ENCODE data around the gene CD36. TPM values are rescaled to one million over a fixed set of nuclear protein-coding genes. Genes with fewer than 3 reads are reported as not detected.

Gene CD36
- total and polyA plus RNA-seq, 2 donors (not counting 3 experiments of a cell fraction or from before 2014, with no cell fraction given): 0.58 to 0.87 TPM

DNA sequence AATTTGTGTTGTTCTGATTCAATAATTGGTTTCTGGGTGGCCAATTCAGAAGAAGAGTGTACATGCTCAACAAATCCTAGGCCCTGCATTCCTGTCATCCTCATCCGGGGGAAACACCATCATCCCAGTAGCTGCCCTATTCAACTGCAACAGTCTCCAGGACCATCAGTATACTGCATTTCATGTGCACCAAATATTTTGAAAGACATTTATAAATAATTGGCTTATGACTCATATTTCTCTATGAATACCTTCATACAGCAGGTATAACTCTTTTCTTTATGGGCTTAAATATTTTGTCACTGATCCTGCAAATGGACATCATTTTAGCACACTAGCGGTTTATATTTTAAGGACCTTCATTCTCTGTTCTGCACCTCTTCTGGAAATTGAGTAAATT lies 38.0 kb downstream of the CD36 start:
- no peak overlapping the region for H3K27ac ChIP-seq (ENCODE audit: insufficient read depth, low read depth, low read length)
- DNase-seq (ENCODE audit: low read depth, low spot score) (no peak), FAIRE-seq (no peak)
- no peak overlapping the region for H3K9ac ChIP-seq (replicated peaks; ENCODE audit: extremely low read depth, insufficient read depth, low read length)
- no TSS peak for BruUV-seq (replicated peaks)
- no peaks in the 10 kb centered on the region for H3K36me3 ChIP-seq (ENCODE audit: control insufficient read depth in 2 of 2, extremely low read depth in 1 of 2, insufficient read depth in 2 of 2, low read length in 2 of 2)
- TF ChIP-seq POLR2A (IDR thresholded peaks at IDR 0.05; ENCODE audit: low read depth, low read length) (no peak), JUN (IDR thresholded peaks at IDR 0.05; ENCODE audit: borderline replicate concordance, insufficient read depth, insufficient read length, low read depth) (no peak), EZH2 (IDR thresholded peaks at IDR 0.05; ENCODE audit: borderline replicate concordance, low read depth, low read length, severe bottlenecking) (no peak), POLR2AphosphoS5 (IDR thresholded peaks at IDR 0.05; ENCODE audit: insufficient read depth, low read depth, low read length) (no peak), FOS (IDR thresholded peaks at IDR 0.05; ENCODE audit: borderline replicate concordance, insufficient read depth, low read length) (no peak), MYC (IDR thresholded peaks at IDR 0.05; ENCODE audit: low read depth, low read length) (no peak), GATA2 (IDR thresholded peaks at IDR 0.05; ENCODE audit: insufficient read depth, insufficient read length, low read depth, low read length) (no peak)
- TF ChIP-seq, protein P1, sequence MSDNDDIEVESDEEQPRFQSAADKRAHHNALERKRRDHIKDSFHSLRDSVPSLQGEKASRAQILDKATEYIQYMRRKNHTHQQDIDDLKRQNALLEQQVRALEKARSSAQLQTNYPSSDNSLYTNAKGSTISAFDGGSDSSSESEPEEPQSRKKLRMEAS (IDR thresholded peaks at IDR 0.05; ENCODE audit: insufficient read depth, insufficient read length): no peak
- TF ChIP-seq, protein P2, sequence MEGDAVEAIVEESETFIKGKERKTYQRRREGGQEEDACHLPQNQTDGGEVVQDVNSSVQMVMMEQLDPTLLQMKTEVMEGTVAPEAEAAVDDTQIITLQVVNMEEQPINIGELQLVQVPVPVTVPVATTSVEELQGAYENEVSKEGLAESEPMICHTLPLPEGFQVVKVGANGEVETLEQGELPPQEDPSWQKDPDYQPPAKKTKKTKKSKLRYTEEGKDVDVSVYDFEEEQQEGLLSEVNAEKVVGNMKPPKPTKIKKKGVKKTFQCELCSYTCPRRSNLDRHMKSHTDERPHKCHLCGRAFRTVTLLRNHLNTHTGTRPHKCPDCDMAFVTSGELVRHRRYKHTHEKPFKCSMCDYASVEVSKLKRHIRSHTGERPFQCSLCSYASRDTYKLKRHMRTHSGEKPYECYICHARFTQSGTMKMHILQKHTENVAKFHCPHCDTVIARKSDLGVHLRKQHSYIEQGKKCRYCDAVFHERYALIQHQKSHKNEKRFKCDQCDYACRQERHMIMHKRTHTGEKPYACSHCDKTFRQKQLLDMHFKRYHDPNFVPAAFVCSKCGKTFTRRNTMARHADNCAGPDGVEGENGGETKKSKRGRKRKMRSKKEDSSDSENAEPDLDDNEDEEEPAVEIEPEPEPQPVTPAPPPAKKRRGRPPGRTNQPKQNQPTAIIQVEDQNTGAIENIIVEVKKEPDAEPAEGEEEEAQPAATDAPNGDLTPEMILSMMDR (IDR thresholded peaks at IDR 0.05; ENCODE audit: extremely low read depth in 1 of 2, insufficient read depth in 1 of 2, low read depth in 1 of 2, low read length in 2 of 2): no peak
- H3K27me3 ChIP-seq (ENCODE audit: control insufficient read depth in 2 of 2, insufficient read depth in 2 of 2, low read length in 2 of 2): no peaks in the 10 kb centered on the region
- no peak overlapping the region for H3K4me3 ChIP-seq (replicated peaks in 1 of 3; ENCODE audit: insufficient read depth in 1 of 3, low read depth in 1 of 3, low read length in 3 of 3)
- no peak overlapping the region for H3K4me2 ChIP-seq (ENCODE audit: insufficient read depth, low read length)
- H2AFZ ChIP-seq (ENCODE audit: low read depth, low read length): no peak overlapping the region
- no peaks in the 10 kb centered on the region for H3K9me3 ChIP-seq (replicated peaks; ENCODE audit: control insufficient read depth, insufficient read depth, low read length)
- H3K4me1 ChIP-seq (ENCODE audit: control insufficient read depth, extremely low read depth, insufficient read depth, low read length): no peaks in the 10 kb centered on the region
- dilution Hi-C loops (cut with MboI; ENCODE audit: extremely low pct_ligation_motif_present, low sequenced_read_pairs): no loop called here
- CTCF ChIA-PET: interaction anchor here (1.4 kb wide), 1 partner anchor 616 kb away, joined by 3 read pairs; no protein-coding TSS in a partner anchor
- POLR2A ChIA-PET: no interaction called here
- intact Hi-C loops (cut with micrococcal nuclease): no loop called here
- no peaks in the 10 kb centered on the region for H3K9me1 ChIP-seq (replicated peaks; ENCODE audit: control insufficient read depth, extremely low read depth, insufficient read depth, low read length)
- H3K79me2 ChIP-seq (ENCODE audit: control insufficient read depth, insufficient read depth, low read length): no peaks in the 10 kb centered on the region
- H4K20me1 ChIP-seq (replicated peaks; ENCODE audit: control insufficient read depth, extremely low read depth, insufficient read depth, low read length): no peaks in the 10 kb centered on the region
